Umbilical cord (tissue), 2 donors: ENCODE measurements around the gene YTHDF2. TPM values are rescaled to one million over a fixed set of nuclear protein-coding genes. Genes with fewer than 3 reads are reported as not detected.
A peak's percentile ranks its signal among the peaks of the same experiment; 100 is the strongest.
"Not testable (repeated sequence)": the region's sequence is repeated elsewhere in the genome, so short reads cannot be mapped to it uniquely, and the experiment has no call there.

Experiments used
- DNase-seq: peaks from one replicate; pipeline ENCODE4 v3.0.0-alpha.2; 2015; ENCODE audit warnings: low spot score
- total RNA-seq: library from RNA; depleted of rRNA; stranded (reverse); fragments of >200 nt; gene quantifications from one replicate; pipeline ENCODE4 v1.2.3, GENCODE V29; 2014; ENCODE audit warnings: low replicate concordance; ENCODE audit not compliant: insufficient read depth

The YTHDF2 gene
- total RNA-seq, 1 donor from 2014 or later: 36.4 TPM

- DNase-seq: no peak
Measured at GRCh38 chr1:28759257-28759656, 22.5 kb downstream of the YTHDF2 start.

GRCh38 chr1:28761189-28761588 is 24.4 kb downstream of the YTHDF2 start:
- no peak for DNase-seq

GRCh38 chr1:28766532-28767183 is 29.9 kb downstream of the YTHDF2 start:
- no peak for DNase-seq

GRCh38 chr1:28770601-28771165 is 33.9 kb downstream of the YTHDF2 start:
- no peak for DNase-seq

GRCh38 chr1:28771921-28772320 is 35.2 kb downstream of the YTHDF2 start:
- not testable (repeated sequence) for DNase-seq

DNA sequence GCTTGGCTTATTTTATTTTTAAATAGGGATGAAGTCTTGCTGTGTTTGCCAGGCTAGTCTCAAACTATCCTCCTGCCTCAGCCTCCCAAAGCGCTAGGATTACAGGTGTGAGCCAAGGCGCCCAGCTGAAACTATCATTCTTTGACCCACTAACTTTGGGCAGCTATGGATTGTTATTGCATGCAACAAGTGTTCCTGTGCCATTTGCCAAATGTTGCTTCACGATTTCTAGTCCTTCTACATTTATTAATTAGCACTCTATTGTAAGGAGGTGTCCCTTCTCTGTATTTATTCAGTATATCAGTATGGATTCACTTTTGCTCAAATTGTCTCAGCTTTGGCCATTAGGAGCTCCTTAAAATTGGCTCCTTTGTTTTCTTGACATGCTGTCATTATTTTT is 36.4 kb downstream of the YTHDF2 start:
- DNase-seq: no peak

DNA sequence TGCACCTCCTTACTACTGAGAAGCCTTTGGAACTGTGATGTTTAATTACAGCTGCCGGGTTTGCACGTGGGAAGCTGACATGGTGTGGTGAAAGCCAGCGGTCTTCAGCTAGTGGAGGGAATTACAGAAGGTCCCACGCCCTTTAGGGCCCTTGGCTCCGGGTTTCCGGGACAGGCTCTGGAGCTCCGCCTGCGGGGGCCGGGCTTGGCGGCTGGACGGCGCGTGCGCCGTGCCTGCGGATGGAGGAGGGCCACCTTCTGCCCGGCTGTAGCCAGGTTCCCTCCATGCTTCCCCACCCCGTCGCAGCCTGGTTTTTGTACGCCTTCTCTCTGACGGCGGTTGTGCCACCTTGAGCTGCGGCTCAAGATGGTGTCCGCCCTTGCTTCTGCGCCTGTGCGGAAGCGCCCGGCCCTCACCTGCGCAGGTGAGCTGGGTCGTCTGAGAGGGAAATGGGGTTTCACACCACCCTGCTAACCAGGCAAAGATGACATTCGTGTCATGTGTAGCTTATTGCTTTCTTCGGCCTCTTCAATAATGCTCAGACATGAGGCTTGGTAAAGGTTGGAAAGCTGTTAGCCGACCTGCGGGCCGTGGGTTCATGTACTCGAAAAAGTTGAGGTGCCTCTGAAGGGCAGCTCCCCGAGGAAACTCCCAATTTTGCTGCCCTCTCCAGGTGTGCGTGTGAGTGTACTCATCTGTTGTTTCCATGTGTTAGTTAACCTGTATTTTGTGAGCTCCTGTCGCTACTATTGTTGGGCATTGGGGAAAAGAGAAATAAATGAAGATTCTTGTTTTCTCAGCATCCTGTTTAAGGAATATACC is 38.6 kb downstream of the YTHDF2 start:
- DNase-seq: peak; percentile 83

DNA sequence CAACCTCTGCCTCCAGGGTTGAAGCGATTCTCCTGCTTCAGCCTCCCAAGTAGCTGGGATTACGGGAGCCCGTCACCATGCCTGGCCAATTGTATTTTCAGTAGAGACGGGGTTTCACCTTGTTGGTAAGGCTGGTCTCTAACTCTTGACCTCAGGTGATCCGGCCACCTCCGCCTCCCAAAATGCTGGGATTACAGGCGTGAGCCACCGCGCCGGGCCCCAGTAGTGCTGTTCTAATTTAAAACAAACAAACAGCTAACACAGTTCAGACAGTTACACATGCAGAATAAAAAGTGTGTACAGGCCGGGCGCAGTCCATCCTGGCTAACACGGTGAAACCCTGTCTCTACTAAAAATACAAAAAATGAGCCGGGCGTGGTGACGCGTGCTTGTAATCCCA is 39.6 kb downstream of the YTHDF2 start:
- DNase-seq: no peak

GRCh38 chr1:28778021-28778420 is 41.3 kb downstream of the YTHDF2 start:
- DNase-seq: no peak

GRCh38 chr1:28779751-28780408 is 43.1 kb downstream of the YTHDF2 start:
- DNase-seq: no peak

DNA sequence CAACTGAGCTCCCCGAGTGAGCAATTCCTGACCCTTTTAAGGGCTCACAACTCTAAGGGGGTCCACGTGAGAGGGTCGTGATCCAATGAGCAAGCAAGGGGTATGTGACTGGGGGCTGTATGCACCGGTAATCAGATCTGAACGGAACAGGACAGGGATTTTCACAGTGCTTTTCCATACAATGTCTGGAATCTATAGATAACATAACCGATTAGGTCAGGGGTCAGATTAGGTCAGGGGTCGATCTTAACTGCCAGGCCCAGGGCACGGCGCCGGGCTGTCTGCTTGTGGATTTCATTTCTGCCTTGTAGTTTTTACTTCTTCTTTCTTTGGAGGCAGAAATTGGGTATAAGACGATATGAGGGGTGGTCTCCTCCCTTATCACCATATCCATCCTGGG is 44.6 kb downstream of the YTHDF2 start:
- no peak for DNase-seq

DNA sequence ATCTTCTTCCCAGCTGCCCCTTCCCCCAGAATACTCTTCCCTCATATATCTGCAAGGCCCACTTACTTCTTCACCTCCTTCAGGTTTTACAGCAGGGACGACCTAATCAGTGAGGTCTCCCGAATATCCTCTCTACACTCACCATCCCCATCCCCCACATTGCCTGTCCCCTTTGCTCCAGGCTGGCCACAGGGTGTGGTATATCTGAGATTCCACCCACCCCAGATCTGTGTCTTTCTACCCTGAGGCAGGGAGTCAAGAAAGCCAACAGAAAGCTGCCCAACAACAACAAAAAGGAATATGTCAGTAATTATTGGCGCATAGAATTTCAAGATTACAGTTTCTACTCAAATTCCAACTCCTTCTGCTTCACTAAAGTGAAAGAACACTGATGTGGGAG is 45.3 kb downstream of the YTHDF2 start:
- no peak for DNase-seq

DNA sequence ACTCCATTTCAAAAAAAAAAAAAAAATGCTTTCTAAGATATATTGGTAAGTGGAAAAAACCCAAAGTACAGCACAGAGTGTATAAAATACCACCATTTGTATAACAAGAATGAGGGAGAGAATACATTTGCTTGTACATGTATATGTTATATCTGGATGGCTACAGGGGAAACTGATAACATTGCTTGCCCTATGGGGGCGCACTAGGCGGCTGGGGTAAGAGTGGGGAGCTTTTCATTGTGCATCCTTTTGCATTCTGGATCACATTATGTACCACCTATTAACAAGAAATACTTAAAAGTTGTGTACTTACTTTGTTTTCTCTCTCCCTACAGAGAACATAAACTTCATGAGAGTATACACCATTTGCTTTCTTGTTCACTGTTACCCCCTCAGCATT is 46.6 kb downstream of the YTHDF2 start:
- no peak for DNase-seq

- DNase-seq: no peak
Measured at GRCh38 chr1:28789412-28789811, 52.7 kb downstream of the YTHDF2 start.

GRCh38 chr1:28789816-28790215 is 53.1 kb downstream of the YTHDF2 start:
- DNase-seq: no peak

DNA sequence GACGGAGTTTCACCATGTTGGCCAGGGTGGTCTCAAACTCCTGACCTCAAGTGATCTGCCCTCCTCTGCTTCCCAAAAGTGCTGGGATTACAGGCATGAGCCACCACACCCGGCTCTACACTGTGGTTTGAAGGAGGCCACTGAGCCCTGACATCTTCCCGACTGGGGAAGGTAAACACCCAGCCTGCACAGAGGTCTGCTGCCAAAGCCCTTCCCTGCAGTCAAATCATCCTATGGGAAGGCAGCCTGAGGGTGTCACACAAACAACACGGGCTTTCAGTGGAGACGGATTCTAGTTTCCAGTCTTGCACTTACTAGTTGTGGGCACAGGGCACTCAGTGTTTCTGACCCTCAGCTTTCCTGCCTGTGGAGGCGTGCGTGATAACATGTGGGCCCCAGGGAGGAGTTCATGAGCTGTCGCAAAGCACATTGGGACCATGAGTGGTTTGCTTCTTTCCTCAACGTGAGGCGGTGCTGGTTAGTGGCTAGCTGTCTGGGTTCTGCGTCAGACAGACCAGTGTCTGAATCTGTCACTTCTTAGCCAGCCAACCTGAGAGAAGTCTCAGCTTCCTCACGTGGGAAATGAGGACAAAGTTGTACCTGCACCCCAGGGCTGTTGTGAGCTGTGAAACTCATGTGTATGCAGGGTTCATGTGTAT is 53.8 kb downstream of the YTHDF2 start:
- DNase-seq: no peak

- DNase-seq: not testable (repeated sequence)
Measured at GRCh38 chr1:28791929-28792328, 55.2 kb downstream of the YTHDF2 start.

GRCh38 chr1:28792644-28793121 is 55.9 kb downstream of the YTHDF2 start:
- no peak for DNase-seq

- not testable (repeated sequence) for DNase-seq
Measured at GRCh38 chr1:28794582-28794981, 57.8 kb downstream of the YTHDF2 start.

DNA sequence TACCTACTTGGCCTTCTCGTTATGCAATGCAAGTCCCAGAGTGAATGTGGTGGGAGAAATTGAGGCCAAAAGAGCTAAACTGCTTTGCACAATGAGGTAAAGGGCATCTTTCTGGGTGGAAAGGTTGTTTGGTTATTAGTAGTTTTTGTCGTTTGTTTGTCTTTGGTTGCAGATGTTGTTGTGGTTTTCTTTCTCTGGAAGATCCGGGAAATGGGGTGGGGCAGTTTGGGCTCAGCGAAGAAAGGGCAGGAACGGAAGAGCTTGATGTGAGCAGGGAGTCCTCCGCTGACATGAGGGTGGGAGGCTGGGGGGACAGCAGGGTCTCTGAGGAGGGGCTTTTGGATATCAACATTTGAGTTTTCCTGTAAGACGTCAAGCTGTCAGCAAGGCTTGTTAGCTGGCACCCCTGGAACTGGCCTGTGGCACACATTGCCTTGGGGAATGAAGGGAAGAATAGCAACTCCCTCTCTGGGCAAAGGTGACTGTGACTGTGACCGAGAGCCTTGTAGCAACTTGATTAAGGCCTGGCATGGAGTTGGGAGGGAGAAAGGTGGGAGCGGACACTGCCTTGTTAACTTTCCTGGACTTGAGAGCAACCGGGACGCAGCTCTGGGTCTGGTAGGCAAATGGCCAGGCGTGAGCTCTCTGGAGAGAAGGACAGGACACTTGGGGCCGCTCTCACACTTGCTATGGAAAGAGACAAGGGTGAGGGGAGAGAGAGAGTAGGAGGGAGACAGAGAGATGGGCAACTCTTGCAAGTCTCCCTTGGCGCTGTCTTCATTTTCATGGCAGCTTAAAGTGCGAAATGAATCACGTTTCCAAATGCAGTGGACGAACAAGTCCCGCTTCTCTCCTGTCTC is 59.8 kb downstream of the YTHDF2 start:
- DNase-seq: peak; percentile 17

DNA sequence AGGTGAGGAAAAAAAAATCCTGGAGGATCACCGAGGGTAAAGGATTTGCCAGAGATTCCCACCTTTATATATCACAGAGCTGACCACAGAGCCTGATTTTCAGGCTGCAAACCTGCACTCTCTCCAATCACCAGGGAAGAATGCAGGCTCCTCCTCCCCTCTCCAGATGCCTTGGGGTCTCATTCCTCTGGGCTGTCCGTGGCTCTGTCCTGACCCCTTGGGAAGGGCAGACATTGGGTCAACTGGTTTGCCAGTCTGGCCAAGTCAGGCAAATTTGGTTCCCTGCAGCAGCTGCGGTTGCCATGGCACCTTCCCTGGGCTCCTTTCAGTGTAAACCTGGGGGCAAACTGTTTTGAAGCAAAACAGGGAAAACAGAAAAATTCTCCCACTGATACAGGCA is 63.6 kb downstream of the YTHDF2 start:
- no peak for DNase-seq
